Esophagus squamous epithelium (tissue), 4 donors: Measurements from ENCODE around the gene TSPEAR.

Experiments
- POLR2A ChIP-seq, 4 donors: fragments of 450-650 bp; IDR thresholded peaks; one replicate each; pipeline ENCODE4 v1.6.1; 2017; ENCODE audit warnings: antibody characterized with exemption in 4 of 4, mild to moderate bottlenecking in 4 of 4, moderate library complexity in 3 of 4
- TF ChIP-seq, protein P1 (sequence below), 6 experiments: fragments of 450-650 bp in 4 of 6; fragments of 200-600 bp in 2 of 6; sonication (generic) in 2 of 6; IDR thresholded peaks; one replicate each; pipeline ENCODE4 v1.5.1; 2016 to 2019; ENCODE audit warnings: antibody characterized with exemption in 6 of 6, mild to moderate bottlenecking in 4 of 6, moderate library complexity in 4 of 6

DNA sequence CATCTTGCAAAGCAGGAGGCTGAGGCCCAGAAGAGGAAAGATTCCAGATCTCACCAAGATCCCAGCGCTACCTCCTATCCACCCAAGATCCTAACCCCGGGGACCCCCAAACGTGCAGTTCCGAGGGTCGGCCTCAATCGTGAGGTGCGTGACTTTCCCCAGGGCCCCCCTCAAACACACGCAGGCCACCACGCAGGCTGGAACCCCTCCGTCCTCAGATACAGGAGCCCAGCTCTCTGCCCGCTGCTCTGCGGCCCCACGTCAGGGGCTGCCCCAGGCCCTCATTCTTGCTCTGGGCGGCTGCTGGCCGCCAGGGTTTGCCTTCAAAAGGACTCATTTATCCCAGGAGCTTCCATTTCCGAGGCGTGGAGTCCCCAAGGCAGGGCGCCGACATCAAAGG, 211.3 kb downstream of the TSPEAR start:
- TF ChIP-seq, protein P1, sequence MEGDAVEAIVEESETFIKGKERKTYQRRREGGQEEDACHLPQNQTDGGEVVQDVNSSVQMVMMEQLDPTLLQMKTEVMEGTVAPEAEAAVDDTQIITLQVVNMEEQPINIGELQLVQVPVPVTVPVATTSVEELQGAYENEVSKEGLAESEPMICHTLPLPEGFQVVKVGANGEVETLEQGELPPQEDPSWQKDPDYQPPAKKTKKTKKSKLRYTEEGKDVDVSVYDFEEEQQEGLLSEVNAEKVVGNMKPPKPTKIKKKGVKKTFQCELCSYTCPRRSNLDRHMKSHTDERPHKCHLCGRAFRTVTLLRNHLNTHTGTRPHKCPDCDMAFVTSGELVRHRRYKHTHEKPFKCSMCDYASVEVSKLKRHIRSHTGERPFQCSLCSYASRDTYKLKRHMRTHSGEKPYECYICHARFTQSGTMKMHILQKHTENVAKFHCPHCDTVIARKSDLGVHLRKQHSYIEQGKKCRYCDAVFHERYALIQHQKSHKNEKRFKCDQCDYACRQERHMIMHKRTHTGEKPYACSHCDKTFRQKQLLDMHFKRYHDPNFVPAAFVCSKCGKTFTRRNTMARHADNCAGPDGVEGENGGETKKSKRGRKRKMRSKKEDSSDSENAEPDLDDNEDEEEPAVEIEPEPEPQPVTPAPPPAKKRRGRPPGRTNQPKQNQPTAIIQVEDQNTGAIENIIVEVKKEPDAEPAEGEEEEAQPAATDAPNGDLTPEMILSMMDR (IDR thresholded peaks at IDR 0.05) = no peak
- TF ChIP-seq POLR2A (IDR thresholded peaks at IDR 0.05) = no peak
